Neural progenitor cell (in vitro differentiated cells): Measurements from ENCODE around the gene ZNF777. TPM values are rescaled to one million over a fixed set of nuclear protein-coding genes. Genes with fewer than 3 reads are reported as not detected.

Experiments used
- DNase-seq: peaks from one replicate; pipeline ENCODE4 v3.0.0-alpha.2; 2016; ENCODE audit warnings: low spot score
- H2AFZ ChIP-seq: fragments of 200-600 bp; sonication (generic); replicated peaks from 2 replicates; pipeline ENCODE4 v1.6.1; 2016; ENCODE audit warnings: antibody characterized with exemption
- H3F3A ChIP-seq: fragments of 200-600 bp; sonication (generic); 2 replicates; pipeline ENCODE4 v1.6.1; 2016; ENCODE audit warnings: antibody characterized with exemption, low read depth
- H3K27ac ChIP-seq: fragments of 200-600 bp; sonication (generic); 2 replicates; pipeline ENCODE4 v1.5.1; 2016; ENCODE audit warnings: mild to moderate bottlenecking
- H3K27me3 ChIP-seq: fragments of 200-600 bp; sonication (generic); 2 replicates; pipeline ENCODE4 v1.6.1; 2016; ENCODE audit warnings: mild to moderate bottlenecking, moderate library complexity
- H3K36me3 ChIP-seq: fragments of 200-600 bp; sonication (generic); 2 replicates; pipeline ENCODE4 v1.5.1; 2016
- H3K4me1 ChIP-seq: fragments of 200-600 bp; sonication (generic); 2 replicates; pipeline ENCODE4 v1.6.1; 2016; ENCODE audit warnings: mixed run types
- H3K4me2 ChIP-seq: fragments of 200-600 bp; sonication (generic); 2 replicates; pipeline ENCODE4 v1.6.1; 2016
- H3K4me3 ChIP-seq: fragments of 200-600 bp; sonication (generic); 2 replicates; pipeline ENCODE4 v1.5.1; 2016
- H3K79me2 ChIP-seq: fragments of 200-600 bp; sonication (generic); 2 replicates; pipeline ENCODE4 v1.6.1; 2016; ENCODE audit warnings: low read depth
- H3K9ac ChIP-seq: fragments of 200-600 bp; sonication (generic); 2 replicates; pipeline ENCODE4 v1.6.1; 2016
- H3K9me3 ChIP-seq: fragments of 200-600 bp; sonication (generic); 2 replicates; pipeline ENCODE4 v1.5.1; 2016; ENCODE audit warnings: low read depth
- H4K20me1 ChIP-seq: fragments of 200-600 bp; sonication (generic); 2 replicates; pipeline ENCODE4 v1.6.1; 2016; ENCODE audit warnings: low read depth
- H3K27ac Mint-ChIP-seq: 3 replicates; pipeline ENCODE4 v1.8.0; 2021; ENCODE audit warnings: mixed read lengths
- H3K27me3 Mint-ChIP-seq: 2 replicates; pipeline ENCODE4 v1.8.0; 2022; ENCODE audit warnings: low read depth, mild to moderate bottlenecking, inconsistent platforms, moderate library complexity, mixed read lengths; ENCODE audit not compliant: insufficient read depth
- H3K36me3 Mint-ChIP-seq: 3 replicates; pipeline ENCODE4 v1.8.0; 2021; ENCODE audit warnings: mixed read lengths
- H3K4me1 Mint-ChIP-seq: 3 replicates; pipeline ENCODE4 v1.8.0; 2021; ENCODE audit warnings: mixed read lengths
- H3K4me3 Mint-ChIP-seq: 3 replicates; pipeline ENCODE4 v1.8.0; 2021; ENCODE audit warnings: mild to moderate bottlenecking, moderate library complexity, mixed read lengths
- H3K9me3 Mint-ChIP-seq: 3 replicates; pipeline ENCODE4 v1.8.0; 2020; ENCODE audit warnings: mixed read lengths
- CTCF ChIP-seq: fragments of 200-600 bp; sonication (generic); IDR thresholded peaks from 2 replicates; pipeline ENCODE4 v1.5.1; 2017; ENCODE audit warnings: antibody characterized with exemption, mild to moderate bottlenecking
- EZH2 ChIP-seq: fragments of 200-600 bp; sonication (generic); IDR thresholded peaks from 2 replicates; pipeline ENCODE4 v1.6.1; 2017; ENCODE audit warnings: antibody characterized with exemption, mild to moderate bottlenecking, moderate library complexity
- EZH2phosphoT487 ChIP-seq: fragments of 200-600 bp; sonication (generic); IDR thresholded peaks from 2 replicates; pipeline ENCODE4 v1.6.1; 2017; ENCODE audit warnings: antibody characterized with exemption
- total RNA-seq: library from RNA; depleted of rRNA; stranded (reverse); fragments of >200 nt; gene quantifications from 2 replicates; pipeline ENCODE4 v1.2.3, GENCODE V29; 2015; ENCODE audit warnings: low replicate concordance

Gene ZNF777
- total RNA-seq, 1 donor from 2014 or later: 6.6 TPM

GRCh38 chr7:149463500-149464161, 2.8 kb upstream of the ZNF777 start:
- Mint-ChIP-seq H3K4me3 (no peak overlapping the region), H3K4me1 (peaks cover 10% of the 10 kb centered on the region), H3K27me3 (peaks cover 3% of the 10 kb centered on the region), H3K36me3 (no peaks in the 10 kb centered on the region), H3K9me3 (peaks cover 13% of the 10 kb centered on the region), H3K27ac (no peak overlapping the region)
- Histone ChIP-seq H3K36me3 (no peaks in the 10 kb centered on the region), H3F3A (peaks cover 28% of the 10 kb centered on the region), H3K27me3 (peaks cover 46% of the 10 kb centered on the region), H3K9me3 (no peaks in the 10 kb centered on the region), H3K79me2 (peaks cover 8% of the 10 kb centered on the region), H3K4me3 (no peak overlapping the region), H3K27ac (no peak overlapping the region), H3K4me1 (peaks cover 8% of the 10 kb centered on the region), H3K9ac (no peak overlapping the region), H3K4me2 (no peak overlapping the region), H2AFZ (no peak overlapping the region), H4K20me1 (peaks cover 10% of the 10 kb centered on the region)
- no peak for DNase-seq
- TF ChIP-seq EZH2 (no peak), EZH2phosphoT487 (no peak), CTCF (no peak)

GRCh38 chr7:149462101-149462520, 1.2 kb upstream of the ZNF777 start:
- H3K79me2 ChIP-seq: peaks cover 21% of the 10 kb centered on the region
- Mint-ChIP-seq H3K36me3 (no peaks in the 10 kb centered on the region), H3K27ac (no peak overlapping the region), H3K4me3 (peak overlapping the region; percentile 7), H3K9me3 (peaks cover 8% of the 10 kb centered on the region), H3K4me1 (peaks cover 19% of the 10 kb centered on the region), H3K27me3 (peaks cover 3% of the 10 kb centered on the region)
- no peaks in the 10 kb centered on the region for H3K36me3 ChIP-seq
- no peaks in the 10 kb centered on the region for H3K9me3 ChIP-seq
- H2AFZ ChIP-seq: no peak overlapping the region
- peaks cover 22% of the 10 kb centered on the region for H3K4me1 ChIP-seq
- peaks cover 39% of the 10 kb centered on the region for H3F3A ChIP-seq
- peaks cover 25% of the 10 kb centered on the region for H4K20me1 ChIP-seq
- no peak overlapping the region for H3K4me3 ChIP-seq
- no peak overlapping the region for H3K27ac ChIP-seq
- DNase-seq: no peak
- TF ChIP-seq EZH2phosphoT487 (no peak), CTCF (no peak), EZH2 (no peak)
- no peak overlapping the region for H3K9ac ChIP-seq
- no peak overlapping the region for H3K4me2 ChIP-seq
- peaks cover 46% of the 10 kb centered on the region for H3K27me3 ChIP-seq

GRCh38 chr7:149459540-149460452, 1.1 kb downstream of the ZNF777 start:
- Histone ChIP-seq H3K27ac (no peak overlapping the region), H3K9ac (no peak overlapping the region), H3K27me3 (peaks cover 46% of the 10 kb centered on the region), H2AFZ (no peak overlapping the region), H3K36me3 (no peaks in the 10 kb centered on the region), H3K79me2 (peaks cover 28% of the 10 kb centered on the region), H4K20me1 (peaks cover 36% of the 10 kb centered on the region), H3K9me3 (no peaks in the 10 kb centered on the region), H3K4me1 (peaks cover 22% of the 10 kb centered on the region), H3K4me2 (peak overlapping the region; percentile 84), H3K4me3 (peak overlapping the region; percentile 85), H3F3A (peaks cover 39% of the 10 kb centered on the region)
- DNase-seq: no peak
- H3K27me3 Mint-ChIP-seq: peaks cover 2% of the 10 kb centered on the region
- no peak overlapping the region for H3K27ac Mint-ChIP-seq
- H3K9me3 Mint-ChIP-seq: no peaks in the 10 kb centered on the region
- peaks cover 19% of the 10 kb centered on the region for H3K4me1 Mint-ChIP-seq
- peaks cover 4% of the 10 kb centered on the region for H3K36me3 Mint-ChIP-seq
- no peak for TF ChIP-seq EZH2
- TF ChIP-seq EZH2phosphoT487: no peak
- no peak for TF ChIP-seq CTCF
- H3K4me3 Mint-ChIP-seq: peak overlapping the region; percentile 63
